GM12878 (cell line): Measurements from ENCODE around the gene SUPT3H. TPM values are rescaled to one million over a fixed set of nuclear protein-coding genes. Genes with fewer than 3 reads are reported as not detected.

ENCODE experiments used
- ATAC-seq: fragments of 200-7000 bp; cut with Tn5 transposase; 3 replicates; pipeline ENCODE4 v1.9.1; 2020; ENCODE audit warnings: mild to moderate bottlenecking, moderate library complexity
- BruUV-seq: library from RNA; stranded (reverse); fragments of 400-500 nt; replicated peaks from 2 replicates; lab custom pipeline; 2021; lab: Mats Ljungman, UMichigan
- CTCF ChIA-PET: fragments of 300-600 bp; sonication (Branson Sonifier 250); formaldehyde crosslinking; extraction: SDS; loops from one replicate; lab custom pipeline; 2021; ENCODE audit warnings: inconsistent platforms; lab: Yijun Ruan, JAX
- POLR2A ChIA-PET: fragments of 350-600 bp; formaldehyde crosslinking; extraction: SDS; loops from one replicate; lab custom pipeline; 2021; ENCODE audit warnings: inconsistent platforms; lab: Charles Lee
- RAD21 ChIA-PET: fragments of 300-600 bp; sonication (Branson Sonifier 250); formaldehyde crosslinking; loops from one replicate; lab custom pipeline; 2023; ENCODE audit warnings: antibody characterized with exemption; ENCODE audit not compliant: unreplicated experiment; lab: Charles Lee
- SMC1A ChIA-PET: fragments of 300-600 bp; sonication (Branson Sonifier 250); formaldehyde crosslinking; loops from one replicate; lab custom pipeline; 2023; ENCODE audit not compliant: unreplicated experiment, uncharacterized antibody; lab: Charles Lee
- DNase-seq: peaks from one replicate; pipeline ENCODE4 v3.0.0-alpha.2; 2011; ENCODE audit warnings: low read depth, low spot score
- FAIRE-seq: peaks from 3 replicates; lab custom pipeline; 2011; peaks lifted over from hg19 to GRCh38; lab: Jason Lieb, UNC
- H2AFZ ChIP-seq: 2 replicates; pipeline ENCODE4 v1.6.0; 2011; ENCODE audit warnings: low read depth, low read length, control low read depth; ENCODE audit not compliant: control insufficient read depth
- H3K27ac ChIP-seq: 2 replicates; pipeline ENCODE4 v1.5.1; 2011; ENCODE audit warnings: control low read depth; ENCODE audit not compliant: control insufficient read depth, insufficient read depth
- H3K27me3 ChIP-seq, 2 experiments: replicated peaks in 1 of 2; 2 replicates each; pipeline versions ENCODE4 v1.6.0 to v1.6.1; 2011; ENCODE audit warnings: low read length in 1 of 2; ENCODE audit not compliant: control insufficient read depth in 2 of 2, insufficient read depth in 2 of 2
- H3K36me3 ChIP-seq, 2 experiments: 2 replicates each; pipeline ENCODE4 v1.5.1; 2011; ENCODE audit warnings: low read length in 1 of 2; ENCODE audit not compliant: control insufficient read depth in 2 of 2, insufficient read depth in 2 of 2
- H3K4me1 ChIP-seq: 2 replicates; pipeline ENCODE4 v1.6.1; 2011; ENCODE audit warnings: mild to moderate bottlenecking, low read length, moderate library complexity, mixed read lengths; ENCODE audit not compliant: control insufficient read depth, insufficient read depth
- H3K4me2 ChIP-seq: 2 replicates; pipeline ENCODE4 v1.6.0; 2011; ENCODE audit warnings: control low read depth; ENCODE audit not compliant: control insufficient read depth, insufficient read depth
- H3K4me3 ChIP-seq: fragments of 200-600 bp; sonication (generic); 2 replicates; pipeline ENCODE4 v1.5.1; 2016
- H3K79me2 ChIP-seq: 2 replicates; pipeline ENCODE4 v1.6.0; 2011; ENCODE audit warnings: low read length; ENCODE audit not compliant: control insufficient read depth, insufficient read depth
- H3K9ac ChIP-seq: 2 replicates; pipeline ENCODE4 v1.8.0; 2011; ENCODE audit warnings: low read length, control low read depth, mixed read lengths; ENCODE audit not compliant: control insufficient read depth, insufficient read depth
- H3K9me3 ChIP-seq: replicated peaks from 3 replicates; pipeline ENCODE4 v1.5.1; 2011; ENCODE audit warnings: mild to moderate bottlenecking, low read length; ENCODE audit not compliant: control insufficient read depth, insufficient read depth
- H4K20me1 ChIP-seq: 2 replicates; pipeline ENCODE4 v1.6.0; 2011; ENCODE audit not compliant: control insufficient read depth, insufficient read depth
- ASH2L ChIP-seq: fragments of 300-600, 200-600 bp; sonication (generic); IDR thresholded peaks from 2 replicates; pipeline ENCODE4 v1.6.1; 2017; ENCODE audit warnings: low read depth, mild to moderate bottlenecking, borderline replicate concordance
- CHD1 ChIP-seq: IDR thresholded peaks from 2 replicates; pipeline ENCODE4 v1.6.1; 2012; ENCODE audit warnings: low read depth, low read length, improper control_type of control experiment
- CHD4 ChIP-seq: fragments of 200-600 bp; sonication (generic); IDR thresholded peaks from 2 replicates; pipeline ENCODE4 v1.6.1; 2016; ENCODE audit warnings: mild to moderate bottlenecking
- ELK1 ChIP-seq: IDR thresholded peaks from 2 replicates; pipeline ENCODE4 v1.6.1; 2012; ENCODE audit warnings: low read depth, low read length, improper control_type of control experiment
- POLR2A ChIP-seq: IDR thresholded peaks from 2 replicates; pipeline ENCODE4 v1.6.1; 2011; ENCODE audit warnings: low read depth, mild to moderate bottlenecking, low read length
- ZBTB4 ChIP-seq: fragments of 450-650 bp; formaldehyde crosslinking; IDR thresholded peaks from 2 replicates; pipeline ENCODE4 v1.4.0; 2022; ENCODE audit warnings: mild to moderate bottlenecking, moderate library complexity
- WGBS: methylation state at CpG from one replicate; pipeline ENCODE4 v1.1.6; 2016; ENCODE audit warnings: low lambda C conversion rate; ENCODE audit not compliant: insufficient replicate concordance, insufficient coverage; ENCODE audit errors: missing lambda C conversion rate; 5-methylcytosine and 5-hydroxymethylcytosine counted together
- in situ Hi-C: fragments of 300-500 bp; cut with MboI; formaldehyde crosslinking; loops from 9 replicates; pipeline ENCODE4 v1.14.3; 2018; ENCODE audit warnings: mixed read lengths
- intact Hi-C: fragments of 100-400 bp; cut with micrococcal nuclease; formaldehyde crosslinking; loops from one replicate; pipeline ENCODE4 v1.14.2; 2022; ENCODE audit not compliant: unreplicated experiment
- polyA plus RNA-seq, 11 experiments: library from polyadenylated mRNA; depleted of rRNA in 4 of 11; unstranded in 6 of 11; stranded (reverse) in 5 of 11; fragments of >200 nt; fragmentation: Nextera tagmentation in 4 of 11; fragmentation: Illumina TruSeq in 1 of 11; extraction: Ambion mirVana in 4 of 11; extraction: Trizol in 1 of 11; gene quantifications; 1 replicate in 1 of 11; 2 replicates in 10 of 11; pipeline versions ENCODE4 v1.2.1 to v1.2.3, GENCODE V29; 2011 to 2016; ENCODE audit warnings: inconsistent platforms in 2 of 11, missing spikeins in 2 of 11, low read depth in 1 of 11
- total RNA-seq, 4 experiments: library from RNA; depleted of rRNA in 3 of 4; stranded (reverse); fragments of >200 nt in 3 of 4; fragmentation: Illumina TruSeq in 1 of 4; extraction: Trizol in 1 of 4; gene quantifications; 2 replicates each; pipeline versions ENCODE4 v1.2.1 to v1.2.3, GENCODE V29; 2013 to 2021

The SUPT3H gene
- total and polyA plus RNA-seq, 10 of the 15 experiments (the other 5 are each of a cell fraction or from before 2014, with no cell fraction given): 0.51 to 3.7 (median 2.0) TPM

- TF ChIP-seq ELK1 (no peak), CHD1 (no peak), CHD4 (no peak)
Measured at GRCh38 chr6:45350186-45350710, 27.5 kb downstream of the SUPT3H start (continued).

- Histone ChIP-seq H3K4me2 (no peak overlapping the region), H3K4me3 (no peak overlapping the region), H3K27me3 (no peaks in the 10 kb centered on the region), H3K4me1 (no peaks in the 10 kb centered on the region), H3K79me2 (no peaks in the 10 kb centered on the region), H3K9me3 (no peaks in the 10 kb centered on the region), H3K9ac (no peak overlapping the region), H3K27ac (no peak overlapping the region), H4K20me1 (no peaks in the 10 kb centered on the region), H3K36me3 (no peaks in the 10 kb centered on the region), H2AFZ (no peak overlapping the region)
- BruUV-seq: no TSS peak
- DNase-seq (no peak), ATAC-seq (no peak), FAIRE-seq (no peak)
- TF ChIP-seq ASH2L (no peak), ZBTB4 (no peak), POLR2A (no peak)
- SMC1A ChIA-PET: interaction anchor here (0.9 to 1.1 kb wide), 2 partner anchors 10 to 16 kb away, joined by 3 to 5 read pairs; no protein-coding TSS in a partner anchor
- POLR2A ChIA-PET: no interaction called here
- RAD21 ChIA-PET: no interaction called here
- CTCF ChIA-PET: interaction anchor here (0.8 to 1.2 kb wide), 2 partner anchors 35 to 703 kb away, joined by 3 read pairs; no protein-coding TSS in a partner anchor
- in situ Hi-C loops: no loop called here
- 45% methylated on average over 2 of the region's 2 CpGs for WGBS
- intact Hi-C loops: no loop called here
Measured at GRCh38 chr6:45344900-45345299, 32.8 kb downstream of the SUPT3H start.
